GM19099 (cell line): ENCODE measurements around the gene SPTAN1.

ENCODE experiments used
- POLR2A ChIP-seq: IDR thresholded peaks from 3 replicates; pipeline ENCODE4 v1.6.1; 2011; ENCODE audit warnings: low read depth; ENCODE audit not compliant: insufficient read length; ENCODE audit errors: extremely low read depth

Gene SPTAN1

GRCh38 chr9:128552153-128552743 lies at the start of gene SPTAN1:
Gene SPTAN1, plus strand, starts transcription at chr9:128552587. Its CDS starts 14,154 bp downstream, at chr9:128566741.
- peak; percentile 99 for TF ChIP-seq POLR2A

DNA sequence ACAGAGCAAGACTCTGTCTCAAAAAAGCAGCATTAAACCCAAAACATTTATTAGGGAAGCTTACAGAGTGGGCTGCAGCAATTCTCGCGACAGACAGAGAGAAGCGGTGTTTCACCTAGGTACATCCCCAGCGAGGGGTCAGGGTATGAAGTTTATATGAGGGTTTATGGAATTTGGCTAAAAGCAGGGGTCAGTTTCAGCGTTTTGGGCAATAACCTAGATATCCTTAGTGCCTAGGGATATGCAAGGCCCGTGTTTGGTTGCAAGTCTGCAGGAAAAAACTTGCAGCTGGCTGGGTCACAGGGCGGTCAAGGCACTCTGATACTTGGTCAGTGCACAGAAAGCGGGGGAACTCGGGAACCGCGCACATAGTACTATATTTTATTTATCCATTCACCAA lies 48.5 kb upstream of the SPTAN1 start:
- TF ChIP-seq POLR2A: no peak

GRCh38 chr9:128504485-128505413 lies 47.6 kb upstream of the SPTAN1 start, which contains the start of gene GLE1:
Gene GLE1, plus strand, starts transcription at chr9:128504719. Its CDS starts 87 bp downstream, at chr9:128504806.
- peak; percentile 85 for TF ChIP-seq POLR2A

DNA sequence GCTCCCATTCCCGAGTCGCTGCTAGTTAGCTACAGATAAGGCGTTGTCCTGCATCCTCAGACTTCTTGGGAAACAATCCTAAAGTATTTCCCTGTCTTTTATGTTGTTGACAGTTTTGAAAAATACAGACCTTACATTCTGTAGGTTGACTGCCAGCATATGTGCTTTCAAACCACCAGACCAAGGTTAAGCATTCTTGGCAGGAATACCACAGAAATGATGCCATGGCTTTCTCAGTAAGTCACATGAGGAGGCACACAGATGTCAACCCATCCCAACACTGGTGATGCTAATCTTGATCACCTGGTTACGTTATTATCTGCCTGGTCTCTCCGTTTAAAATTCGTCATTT lies 47.0 kb upstream of the SPTAN1 start:
- TF ChIP-seq POLR2A: no peak

DNA sequence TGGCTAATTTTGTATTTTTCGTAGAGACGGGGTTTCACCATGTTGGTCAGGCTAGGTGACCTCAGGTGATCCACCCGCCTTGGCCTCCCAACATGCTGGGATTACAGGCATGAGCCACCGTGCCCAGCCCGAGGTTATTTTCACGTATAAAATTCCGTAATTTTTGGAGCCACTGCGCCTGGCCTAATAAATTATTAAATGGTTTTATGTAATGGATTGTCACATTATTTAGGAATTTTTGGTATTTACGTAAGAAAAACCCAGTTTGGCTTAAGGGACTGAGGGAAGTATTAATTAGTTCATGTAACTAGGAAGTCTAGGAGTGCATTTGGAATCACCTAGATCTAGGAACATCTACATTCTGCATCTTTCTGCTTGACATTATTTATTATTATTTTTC lies 39.6 kb upstream of the SPTAN1 start:
- no peak for TF ChIP-seq POLR2A

DNA sequence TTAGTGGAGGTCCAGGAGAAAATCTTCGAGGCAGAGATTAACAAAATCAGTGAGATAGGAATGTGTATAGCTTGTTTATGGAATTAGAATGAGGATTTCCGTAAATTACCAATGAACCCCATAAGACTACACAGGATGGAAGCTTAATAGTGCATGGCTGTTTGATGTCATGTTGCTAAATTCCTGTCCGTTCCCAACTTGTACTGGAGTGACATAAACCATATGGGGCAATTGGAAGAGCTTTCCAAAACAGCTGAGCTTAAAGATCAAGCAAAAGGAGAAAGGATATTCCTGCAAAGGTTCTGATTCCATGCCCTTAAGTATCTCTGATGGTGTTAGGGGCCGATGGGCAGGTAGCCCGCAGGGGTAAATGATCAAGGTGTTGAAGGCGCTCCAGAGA lies 30.4 kb upstream of the SPTAN1 start:
- TF ChIP-seq POLR2A: no peak

GRCh38 chr9:128523199-128523925 lies 29.0 kb upstream of the SPTAN1 start:
- TF ChIP-seq POLR2A: no peak

- TF ChIP-seq POLR2A: no peak
Observed at GRCh38 chr9:128526720-128527119, 25.7 kb upstream of the SPTAN1 start.

DNA sequence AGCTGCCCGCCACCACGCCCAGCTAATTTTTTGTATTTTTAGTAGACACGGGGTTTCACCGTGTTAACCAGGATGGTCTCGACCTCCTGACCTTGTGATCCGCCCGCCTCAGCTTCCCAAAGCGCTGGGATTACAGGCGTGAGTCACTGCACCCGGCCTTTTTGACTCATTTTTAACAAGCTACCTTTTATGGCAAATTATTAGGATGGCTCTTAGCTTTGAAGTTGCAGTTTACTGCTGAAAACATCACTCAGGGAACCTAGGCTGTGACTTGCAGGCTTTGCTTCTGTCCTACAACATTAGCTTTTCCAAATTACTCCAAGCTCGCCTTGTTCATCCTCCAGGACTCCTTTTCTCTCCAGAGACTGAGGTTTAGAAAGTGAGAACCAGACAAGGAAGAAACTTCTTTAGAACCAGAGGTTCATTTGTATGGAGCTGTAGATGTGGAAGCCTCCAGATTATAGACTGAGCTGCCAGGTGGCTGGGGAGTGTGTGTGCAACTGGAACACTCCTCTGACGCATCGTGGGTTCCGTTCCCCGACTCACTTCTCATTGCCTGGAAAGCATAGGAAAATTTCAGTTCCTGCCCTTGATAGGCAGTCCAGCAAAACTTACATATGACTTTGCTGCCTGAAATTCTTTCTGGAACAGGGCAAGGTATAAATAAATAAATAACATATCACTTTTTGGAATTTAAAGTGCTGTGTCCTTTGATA lies 23.8 kb upstream of the SPTAN1 start:
- TF ChIP-seq POLR2A: no peak

DNA sequence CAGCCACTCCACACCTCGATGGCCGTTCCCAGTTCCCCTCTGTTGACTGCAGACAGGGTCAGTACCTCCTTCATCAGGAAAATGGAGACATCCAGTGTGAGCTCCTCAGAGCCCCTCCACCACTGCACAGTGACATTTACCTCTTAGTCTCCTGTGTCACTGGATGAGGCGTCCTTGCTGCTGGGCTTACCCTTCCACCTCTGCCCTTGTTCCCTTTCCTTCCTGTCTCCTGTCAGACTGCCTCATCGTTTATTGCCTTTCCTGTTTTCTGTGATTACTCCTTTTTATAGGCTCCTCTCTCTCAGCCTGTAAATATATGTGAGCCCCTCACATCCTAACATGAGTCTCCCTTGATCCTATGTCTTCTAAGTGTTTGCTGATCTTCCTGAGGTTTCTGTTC lies 23.2 kb upstream of the SPTAN1 start:
- TF ChIP-seq POLR2A: no peak

DNA sequence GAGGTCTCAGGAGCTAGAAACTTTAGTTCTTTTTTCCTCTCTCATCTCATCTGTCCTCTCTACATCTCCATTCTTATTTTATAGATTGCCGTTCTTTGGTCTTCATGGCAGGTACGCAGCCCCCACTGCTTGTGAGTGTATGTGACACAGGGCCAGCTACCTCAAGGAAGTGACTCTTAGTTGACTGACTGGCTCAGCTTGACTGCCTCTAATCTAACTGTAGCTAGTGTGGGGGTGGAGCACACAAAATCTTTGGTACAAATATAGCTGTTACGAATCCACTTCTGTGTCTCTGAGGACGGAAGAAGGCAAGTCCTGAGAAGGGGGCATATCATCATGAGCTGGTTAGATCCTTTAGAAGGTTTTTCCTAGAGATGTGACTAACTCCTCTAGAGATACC lies 19.8 kb upstream of the SPTAN1 start:
- TF ChIP-seq POLR2A: no peak

DNA sequence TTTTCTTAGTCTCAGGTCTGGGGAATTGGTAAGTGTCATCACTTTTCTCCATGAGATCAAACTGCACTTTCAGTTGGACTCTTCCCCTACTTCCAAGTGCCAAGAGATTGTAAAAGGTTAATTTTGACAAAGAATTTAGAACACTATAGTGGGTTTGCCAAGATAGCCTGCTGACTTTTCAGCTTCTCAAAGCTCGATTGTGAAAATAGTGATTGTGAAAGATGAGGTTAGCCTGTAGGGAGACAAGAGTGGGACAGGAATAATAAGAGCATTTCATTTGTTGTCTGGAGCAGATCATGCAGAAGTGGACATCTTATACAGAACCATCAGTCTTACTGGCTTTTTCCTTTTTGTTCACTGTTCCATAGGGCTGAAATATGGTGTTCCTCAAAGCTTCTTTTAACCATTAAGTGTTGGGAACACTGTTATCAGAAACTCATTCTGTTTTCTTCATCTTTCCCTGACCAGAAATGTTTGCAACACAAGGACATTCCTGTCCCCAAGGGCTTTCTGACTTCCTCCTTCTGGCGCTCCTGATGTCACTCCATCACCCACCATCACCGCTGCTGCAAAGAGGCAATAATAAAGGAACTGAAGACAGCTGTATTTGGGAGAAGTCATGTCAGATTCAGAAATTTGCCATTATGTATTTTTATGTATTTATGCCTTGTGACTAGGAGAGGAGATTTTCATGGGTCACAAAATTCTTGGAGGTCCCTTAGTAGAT lies 11.6 kb upstream of the SPTAN1 start:
- TF ChIP-seq POLR2A: no peak

GRCh38 chr9:128546504-128546903 lies 5.9 kb upstream of the SPTAN1 start:
- TF ChIP-seq POLR2A: no peak

DNA sequence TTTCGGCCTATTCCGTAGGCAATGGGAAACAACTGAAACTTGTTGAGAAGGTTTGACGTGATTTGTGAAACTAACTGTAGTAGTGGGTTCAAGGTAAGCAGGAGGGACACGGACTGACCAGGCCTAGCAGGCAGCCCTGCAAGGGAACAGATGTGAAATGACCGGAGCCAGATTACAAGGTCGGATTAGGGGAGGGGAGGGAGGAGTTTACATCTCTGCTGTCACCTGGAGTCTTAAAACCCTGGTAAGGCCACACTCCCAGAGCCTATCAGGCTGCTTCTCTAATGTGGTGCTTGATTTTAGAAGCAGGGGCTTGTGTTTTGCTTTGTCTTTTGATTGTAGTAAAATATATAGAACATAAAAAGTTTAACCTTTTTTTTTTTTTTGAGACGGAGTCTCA lies 3.5 kb upstream of the SPTAN1 start:
- no peak for TF ChIP-seq POLR2A
